Stomach smooth muscle (tissue), 2 donors: ENCODE measurements around the gene SLAIN2.

Source experiments
- H3K27ac ChIP-seq: one replicate; pipeline ENCODE4 v1.7.0; 2013; ENCODE audit warnings: mild to moderate bottlenecking, low read length, inconsistent platforms
- H3K27me3 ChIP-seq, 2 donors: one replicate each; pipeline ENCODE4 v1.7.0; 2013; ENCODE audit warnings: low read length in 2 of 2; ENCODE audit not compliant: insufficient read depth in 2 of 2, control insufficient read depth in 1 of 2
- H3K36me3 ChIP-seq, 2 donors: one replicate each; pipeline ENCODE4 v1.7.0; 2013; ENCODE audit warnings: low read length in 2 of 2; ENCODE audit not compliant: control insufficient read depth in 2 of 2, insufficient read depth in 2 of 2
- H3K4me1 ChIP-seq: one replicate; pipeline ENCODE4 v1.7.0; 2013; ENCODE audit warnings: low read length; ENCODE audit not compliant: control insufficient read depth, insufficient read depth
- H3K4me3 ChIP-seq, 2 donors: one replicate each; pipeline ENCODE4 v1.7.0; 2013; ENCODE audit warnings: low read length in 2 of 2
- H3K9ac ChIP-seq, 2 donors: one replicate each; pipeline ENCODE4 v1.7.0; 2013; ENCODE audit warnings: low read length in 2 of 2, mild to moderate bottlenecking in 1 of 2
- H3K9me3 ChIP-seq, 2 donors: one replicate each; pipeline ENCODE4 v1.7.0; 2013; ENCODE audit warnings: low read length in 2 of 2; ENCODE audit not compliant: control insufficient read depth in 2 of 2
- donor health status: healthy.
- donor health status: Pancreatic carcinoma.

Gene SLAIN2

GRCh38 chr4:48334900-48335384 lies 6.4 kb upstream of the SLAIN2 start:
- Histone ChIP-seq H3K27ac (no peak overlapping the region), H3K4me1 (no peaks in the 10 kb centered on the region), H3K9ac (no peak overlapping the region), H3K27me3 (no peaks in the 10 kb centered on the region), H3K9me3 (no peaks in the 10 kb centered on the region), H3K36me3 (no peaks in the 10 kb centered on the region), H3K4me3 (no peak overlapping the region)

GRCh38 chr4:48336146-48336870 lies 5.0 kb upstream of the SLAIN2 start:
- Histone ChIP-seq H3K9ac (no peak overlapping the region), H3K4me1 (no peaks in the 10 kb centered on the region), H3K4me3 (no peak overlapping the region), H3K36me3 (no peaks in the 10 kb centered on the region), H3K27me3 (no peaks in the 10 kb centered on the region), H3K27ac (no peak overlapping the region), H3K9me3 (no peaks in the 10 kb centered on the region)

- Histone ChIP-seq H3K4me3 (no peak overlapping the region), H3K4me1 (no peaks in the 10 kb centered on the region), H3K27ac (no peak overlapping the region), H3K36me3 (no peaks in the 10 kb centered on the region), H3K9me3 (no peaks in the 10 kb centered on the region), H3K27me3 (no peaks in the 10 kb centered on the region), H3K9ac (no peak overlapping the region)
These were observed 3.6 kb upstream of the SLAIN2 start for GRCh38 chr4:48337731-48338130.

GRCh38 chr4:48339642-48340041 lies 1.7 kb upstream of the SLAIN2 start:
- no peak overlapping the region for H3K27ac ChIP-seq
- H3K27me3 ChIP-seq = no peaks in the 10 kb centered on the region
- no peaks in the 10 kb centered on the region for H3K36me3 ChIP-seq
- no peaks in the 10 kb centered on the region for H3K9me3 ChIP-seq
- H3K4me3 ChIP-seq = no peak overlapping the region
- H3K4me1 ChIP-seq = no peaks in the 10 kb centered on the region
- H3K9ac ChIP-seq = no peak overlapping the region

- Histone ChIP-seq H3K4me1 (no peaks in the 10 kb centered on the region), H3K4me3 (peak overlapping the region; percentile 76 to 84), H3K9ac (peak overlapping the region; percentile 89), H3K36me3 (no peaks in the 10 kb centered on the region), H3K9me3 (no peaks in the 10 kb centered on the region), H3K27ac (peak overlapping the region; percentile 89), H3K27me3 (no peaks in the 10 kb centered on the region)
These were observed 909 bp upstream of the SLAIN2 start for GRCh38 chr4:48340276-48340964.

- H3K9ac ChIP-seq = peak overlapping the region; percentile 82 to 88
- H3K27me3 ChIP-seq = no peaks in the 10 kb centered on the region
- peak overlapping the region; percentile 88 for H3K27ac ChIP-seq
- no peaks in the 10 kb centered on the region for H3K36me3 ChIP-seq
- H3K4me1 ChIP-seq = no peaks in the 10 kb centered on the region
- no peaks in the 10 kb centered on the region for H3K9me3 ChIP-seq
- peak overlapping the region; percentile 82 to 89 for H3K4me3 ChIP-seq
These were observed 662 bp downstream of the SLAIN2 start for GRCh38 chr4:48341776-48342605.

GRCh38 chr4:48342606-48342880 lies 1.2 kb downstream of the SLAIN2 start:
- no peaks in the 10 kb centered on the region for H3K4me1 ChIP-seq

GRCh38 chr4:48343035-48343434 lies 1.7 kb downstream of the SLAIN2 start:
- Histone ChIP-seq H3K9me3 (no peaks in the 10 kb centered on the region), H3K27me3 (no peaks in the 10 kb centered on the region), H3K4me3 (peak overlapping the region; percentile 82 to 89), H3K27ac (no peak overlapping the region), H3K36me3 (no peaks in the 10 kb centered on the region), H3K9ac (peak overlapping the region in 1 of 2 donors; percentile 88), H3K4me1 (no peaks in the 10 kb centered on the region)

More at GRCh38 chr4:48342606-48342880, 1.2 kb downstream of the SLAIN2 start:
- H3K9ac ChIP-seq = peak overlapping the region; percentile 82 to 88
- peak overlapping the region; percentile 82 to 89 for H3K4me3 ChIP-seq
- H3K9me3 ChIP-seq = no peaks in the 10 kb centered on the region
- H3K27ac ChIP-seq = peak overlapping the region; percentile 88
- no peaks in the 10 kb centered on the region for H3K36me3 ChIP-seq
- H3K27me3 ChIP-seq = no peaks in the 10 kb centered on the region

- Histone ChIP-seq H3K36me3 (no peaks in the 10 kb centered on the region), H3K9me3 (no peaks in the 10 kb centered on the region), H3K27me3 (no peaks in the 10 kb centered on the region), H3K9ac (no peak overlapping the region), H3K4me3 (peak overlapping the region in 1 of 2 donors; percentile 82), H3K4me1 (no peaks in the 10 kb centered on the region), H3K27ac (no peak overlapping the region)
These were observed 2.2 kb downstream of the SLAIN2 start for GRCh38 chr4:48343551-48343950.

- Histone ChIP-seq H3K27ac (no peak overlapping the region), H3K27me3 (no peaks in the 10 kb centered on the region), H3K36me3 (no peaks in the 10 kb centered on the region), H3K9me3 (no peaks in the 10 kb centered on the region), H3K9ac (no peak overlapping the region), H3K4me3 (no peak overlapping the region), H3K4me1 (no peaks in the 10 kb centered on the region)
These were observed 4.2 kb downstream of the SLAIN2 start for GRCh38 chr4:48345542-48345941.
